Measurements from ENCODE around the gene C14orf132.

C14orf132 gene

DNA sequence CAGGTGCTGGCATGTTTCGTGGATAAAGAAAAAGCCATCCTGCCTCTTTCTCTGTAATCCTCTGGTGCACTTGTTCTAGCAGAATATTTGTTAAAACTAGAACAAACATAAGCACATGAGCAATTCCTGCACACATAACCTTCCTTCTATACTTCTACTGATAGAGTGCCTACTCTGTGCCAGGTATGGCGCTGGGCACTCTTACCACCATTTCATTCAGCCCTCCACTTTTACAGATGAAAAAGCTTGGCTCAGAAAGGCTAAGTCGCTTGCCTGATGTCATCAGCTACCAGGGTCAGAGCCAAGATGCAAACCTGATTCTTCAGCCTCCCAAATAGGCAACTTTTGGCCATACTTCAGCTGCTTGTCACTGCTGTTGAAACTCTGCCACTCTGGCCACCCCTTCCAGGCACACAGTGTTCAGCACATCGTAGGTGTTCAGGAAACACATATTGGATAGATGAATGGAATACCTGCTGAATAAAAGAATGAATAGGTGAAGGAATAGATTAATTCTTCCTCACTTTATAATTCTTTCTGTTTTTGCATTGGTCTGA is 10.0 kb upstream of the C14orf132 start:
- Histone ChIP-seq H3K36me3 (ENCODE audit: insufficient read depth, low read length) (no peaks in the 10 kb centered on the region), H3K79me2 (ENCODE audit: insufficient read depth, low read length) (no peaks in the 10 kb centered on the region), H4K20me1 (ENCODE audit: insufficient read depth, low read length, poor library complexity, severe bottlenecking) (no peaks in the 10 kb centered on the region), H3K27me3 (ENCODE audit: insufficient read depth, low read length, poor library complexity, severe bottlenecking) (no peaks in the 10 kb centered on the region), H3K9me3 (ENCODE audit: insufficient read depth, low read depth, low read length) (no peaks in the 10 kb centered on the region), H2AFZ (ENCODE audit: low read length) (no peak overlapping the region), H3K9me2 (replicated peaks; ENCODE audit: low read depth, low read length) (no peaks in the 10 kb centered on the region), H3K4me2 (ENCODE audit: low read depth, low read length, poor library complexity, severe bottlenecking) (no peak overlapping the region), H3F3A (ENCODE audit: low read depth) (no peaks in the 10 kb centered on the region), H3K4me3 (ENCODE audit: low read length, poor library complexity, severe bottlenecking) (no peak overlapping the region), H3K9ac (ENCODE audit: low read depth, low read length, poor library complexity, severe bottlenecking) (no peak overlapping the region), H3K4me1 (ENCODE audit: insufficient read depth, low read length, poor library complexity, severe bottlenecking) (no peaks in the 10 kb centered on the region)
- no peak for TF ChIP-seq EZH2phosphoT487 (IDR thresholded peaks at IDR 0.05; ENCODE audit: borderline replicate concordance)
- TF ChIP-seq, protein P1, sequence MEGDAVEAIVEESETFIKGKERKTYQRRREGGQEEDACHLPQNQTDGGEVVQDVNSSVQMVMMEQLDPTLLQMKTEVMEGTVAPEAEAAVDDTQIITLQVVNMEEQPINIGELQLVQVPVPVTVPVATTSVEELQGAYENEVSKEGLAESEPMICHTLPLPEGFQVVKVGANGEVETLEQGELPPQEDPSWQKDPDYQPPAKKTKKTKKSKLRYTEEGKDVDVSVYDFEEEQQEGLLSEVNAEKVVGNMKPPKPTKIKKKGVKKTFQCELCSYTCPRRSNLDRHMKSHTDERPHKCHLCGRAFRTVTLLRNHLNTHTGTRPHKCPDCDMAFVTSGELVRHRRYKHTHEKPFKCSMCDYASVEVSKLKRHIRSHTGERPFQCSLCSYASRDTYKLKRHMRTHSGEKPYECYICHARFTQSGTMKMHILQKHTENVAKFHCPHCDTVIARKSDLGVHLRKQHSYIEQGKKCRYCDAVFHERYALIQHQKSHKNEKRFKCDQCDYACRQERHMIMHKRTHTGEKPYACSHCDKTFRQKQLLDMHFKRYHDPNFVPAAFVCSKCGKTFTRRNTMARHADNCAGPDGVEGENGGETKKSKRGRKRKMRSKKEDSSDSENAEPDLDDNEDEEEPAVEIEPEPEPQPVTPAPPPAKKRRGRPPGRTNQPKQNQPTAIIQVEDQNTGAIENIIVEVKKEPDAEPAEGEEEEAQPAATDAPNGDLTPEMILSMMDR (conservative IDR thresholded peaks at IDR 0.05; ENCODE audit: low read length), result no peak

DNA sequence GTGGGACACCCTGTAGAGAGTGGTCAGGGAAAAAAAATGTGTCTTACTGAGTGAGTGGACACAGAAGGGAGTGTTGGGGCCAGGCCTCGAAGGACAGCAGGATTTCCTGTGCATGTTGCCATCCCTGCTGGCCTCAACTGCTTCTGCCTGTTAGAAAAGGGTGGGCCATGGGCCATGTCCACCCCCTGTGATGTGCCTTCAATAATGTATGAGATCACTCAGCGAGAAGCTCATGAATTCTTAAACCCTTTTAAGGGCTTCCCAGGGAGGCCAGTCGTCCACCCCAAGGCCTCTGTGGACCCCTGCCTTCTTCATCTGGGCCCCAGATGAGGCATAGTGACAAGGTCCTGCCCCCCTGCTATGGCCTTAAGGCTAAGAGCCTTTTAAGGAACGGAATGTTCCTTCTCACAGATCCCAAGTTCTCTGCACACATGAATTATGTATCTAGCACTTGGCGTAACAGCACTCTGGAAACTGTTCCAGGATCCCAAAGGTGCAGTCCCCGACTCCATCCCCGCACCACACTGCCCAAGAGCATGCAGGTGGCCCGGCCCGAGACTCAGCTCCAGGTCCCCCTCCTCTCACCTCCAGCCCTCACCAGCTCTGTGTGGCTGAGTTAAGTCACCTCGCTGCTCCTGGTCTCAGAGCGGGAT is 8.9 kb upstream of the C14orf132 start:
- Histone ChIP-seq H2AFZ (ENCODE audit: low read length) (no peak overlapping the region), H3K4me3 (ENCODE audit: low read length, poor library complexity, severe bottlenecking) (no peak overlapping the region), H3K4me1 (ENCODE audit: insufficient read depth, low read length, poor library complexity, severe bottlenecking) (no peaks in the 10 kb centered on the region), H4K20me1 (ENCODE audit: insufficient read depth, low read length, poor library complexity, severe bottlenecking) (no peaks in the 10 kb centered on the region), H3K9me2 (replicated peaks; ENCODE audit: low read depth, low read length) (no peaks in the 10 kb centered on the region), H3F3A (ENCODE audit: low read depth) (no peaks in the 10 kb centered on the region), H3K27me3 (ENCODE audit: insufficient read depth, low read length, poor library complexity, severe bottlenecking) (no peaks in the 10 kb centered on the region), H3K9ac (ENCODE audit: low read depth, low read length, poor library complexity, severe bottlenecking) (no peak overlapping the region), H3K36me3 (ENCODE audit: insufficient read depth, low read length) (no peaks in the 10 kb centered on the region), H3K9me3 (ENCODE audit: insufficient read depth, low read depth, low read length) (no peaks in the 10 kb centered on the region), H3K79me2 (ENCODE audit: insufficient read depth, low read length) (no peaks in the 10 kb centered on the region), H3K4me2 (ENCODE audit: low read depth, low read length, poor library complexity, severe bottlenecking) (no peak overlapping the region)
- TF ChIP-seq, protein P1 (conservative IDR thresholded peaks at IDR 0.05; ENCODE audit: low read length), result no peak
- no peak for TF ChIP-seq EZH2phosphoT487 (IDR thresholded peaks at IDR 0.05; ENCODE audit: borderline replicate concordance)

DNA sequence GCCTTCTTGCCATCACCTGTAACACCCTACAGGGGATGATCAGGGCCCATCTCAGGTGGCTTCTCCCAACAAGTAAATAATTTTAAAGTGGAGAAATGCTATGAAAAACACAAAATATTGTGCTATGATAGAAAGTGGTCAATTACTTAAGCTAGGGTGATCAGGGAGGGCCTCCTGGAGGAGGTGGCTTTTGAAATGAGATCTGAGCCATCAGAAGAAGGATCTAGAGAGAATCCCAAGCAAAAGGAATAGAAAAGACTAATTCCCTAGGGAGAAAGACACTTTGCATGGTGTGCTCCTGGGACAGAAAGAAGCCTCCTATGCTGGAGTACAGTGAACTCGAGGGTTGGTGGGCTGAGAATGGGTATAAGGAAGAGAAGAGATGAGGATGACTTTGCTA is 7.5 kb upstream of the C14orf132 start:
- Histone ChIP-seq H3K9me2 (replicated peaks; ENCODE audit: low read depth, low read length) (no peaks in the 10 kb centered on the region), H3K4me1 (ENCODE audit: insufficient read depth, low read length, poor library complexity, severe bottlenecking) (no peaks in the 10 kb centered on the region), H3K4me2 (ENCODE audit: low read depth, low read length, poor library complexity, severe bottlenecking) (no peak overlapping the region), H2AFZ (ENCODE audit: low read length) (no peak overlapping the region), H3K79me2 (ENCODE audit: insufficient read depth, low read length) (no peaks in the 10 kb centered on the region), H3F3A (ENCODE audit: low read depth) (no peaks in the 10 kb centered on the region), H3K27me3 (ENCODE audit: insufficient read depth, low read length, poor library complexity, severe bottlenecking) (no peaks in the 10 kb centered on the region), H3K4me3 (ENCODE audit: low read length, poor library complexity, severe bottlenecking) (no peak overlapping the region), H3K36me3 (ENCODE audit: insufficient read depth, low read length) (no peaks in the 10 kb centered on the region), H4K20me1 (ENCODE audit: insufficient read depth, low read length, poor library complexity, severe bottlenecking) (no peaks in the 10 kb centered on the region), H3K9me3 (ENCODE audit: insufficient read depth, low read depth, low read length) (no peaks in the 10 kb centered on the region), H3K9ac (ENCODE audit: low read depth, low read length, poor library complexity, severe bottlenecking) (no peak overlapping the region)
- TF ChIP-seq, protein P1 (conservative IDR thresholded peaks at IDR 0.05; ENCODE audit: low read length), result no peak
- TF ChIP-seq EZH2phosphoT487 (IDR thresholded peaks at IDR 0.05; ENCODE audit: borderline replicate concordance), result no peak
